Gastrocnemius medialis (tissue), 4 donors: ENCODE measurements around the gene CCDC9B. TPM values are rescaled to one million over a fixed set of nuclear protein-coding genes. Genes with fewer than 3 reads are reported as not detected.

Experiments
- ATAC-seq, 2 donors: fragments of 150-250 bp; one replicate each; pipeline ENCODE4 v1.9.1; 2016
- DNase-seq, 2 donors: peaks; one replicate each; pipeline ENCODE4 v3.0.0-alpha.2; 2019
- H3K27ac ChIP-seq, 4 donors: fragments of 200-600 bp; sonication (generic); 1 replicate in 1 of 4; 2 replicates in 3 of 4; pipeline ENCODE4 v1.5.1; 2016 to 2018; ENCODE audit warnings: mild to moderate bottlenecking in 2 of 4, moderate library complexity in 1 of 4
- H3K27me3 ChIP-seq, 3 donors: fragments of 200-600 bp; sonication (generic) in 2 of 3; 1 replicate in 1 of 3; 2 replicates in 2 of 3; pipeline versions ENCODE4 v1.5.1 to v1.6.0; 2016 to 2019; ENCODE audit warnings: mild to moderate bottlenecking in 1 of 3, moderate library complexity in 1 of 3
- H3K36me3 ChIP-seq, 2 donors: fragments of 200-600 bp; sonication (generic) in 1 of 2; one replicate each; pipeline ENCODE4 v1.5.1; 2017 to 2018
- H3K4me1 ChIP-seq, 2 donors: fragments of 200-600 bp; sonication (generic) in 1 of 2; one replicate each; pipeline ENCODE4 v1.5.1; 2016 to 2017; ENCODE audit warnings: mild to moderate bottlenecking in 2 of 2
- H3K4me3 ChIP-seq, 4 donors: fragments of 200-600 bp; sonication (generic) in 3 of 4; 1 replicate in 1 of 4; 2 replicates in 3 of 4; pipeline ENCODE4 v1.5.1; 2016 to 2019; ENCODE audit warnings: mild to moderate bottlenecking in 2 of 4
- H3K9me3 ChIP-seq, 3 donors: fragments of 200-600 bp; sonication (generic) in 2 of 3; 1 replicate in 1 of 3; 2 replicates in 2 of 3; pipeline ENCODE4 v1.5.1; 2016 to 2019
- POLR2A ChIP-seq, 2 donors: fragments of 450-650 bp; IDR thresholded peaks; one replicate each; pipeline ENCODE4 v1.6.1; 2017; ENCODE audit warnings: antibody characterized with exemption in 2 of 2, mild to moderate bottlenecking in 2 of 2, moderate library complexity in 2 of 2
- in situ Hi-C, 4 donors: fragments of 200-750 bp; cut with MboI; loops; one replicate each; pipeline versions ENCODE4 v1.15.0 to v1.8.0; 2017; ENCODE audit warnings: low sequenced_read_pairs in 4 of 4
- intact Hi-C: fragments of 100-400 bp; cut with DNase I; formaldehyde crosslinking; loops from one replicate; pipeline ENCODE4 v1.15.1; 2023; ENCODE audit warnings: low total_unique reads
- total RNA-seq, 4 donors: library from RNA; depleted of rRNA; stranded (reverse); fragments of >200 nt; gene quantifications; one replicate each; pipeline versions ENCODE4 v1.1.0 to v1.2.3, GENCODE V29; 2016
- TF ChIP-seq, protein P1 (sequence below), 5 experiments: fragments of 450-650 bp in 3 of 5; fragments of 200-600 bp in 2 of 5; sonication (generic) in 2 of 5; IDR thresholded peaks in 4 of 5; conservative IDR thresholded peaks in 1 of 5; 1 replicate in 4 of 5; 2 replicates in 1 of 5; pipeline ENCODE4 v1.5.1; 2016 to 2019; ENCODE audit warnings: antibody characterized with exemption in 5 of 5, mild to moderate bottlenecking in 3 of 5, moderate library complexity in 3 of 5

Gene CCDC9B
- total RNA-seq, 4 donors from 2014 or later = 14.4 to 55.1 (median 20.5) TPM

DNA sequence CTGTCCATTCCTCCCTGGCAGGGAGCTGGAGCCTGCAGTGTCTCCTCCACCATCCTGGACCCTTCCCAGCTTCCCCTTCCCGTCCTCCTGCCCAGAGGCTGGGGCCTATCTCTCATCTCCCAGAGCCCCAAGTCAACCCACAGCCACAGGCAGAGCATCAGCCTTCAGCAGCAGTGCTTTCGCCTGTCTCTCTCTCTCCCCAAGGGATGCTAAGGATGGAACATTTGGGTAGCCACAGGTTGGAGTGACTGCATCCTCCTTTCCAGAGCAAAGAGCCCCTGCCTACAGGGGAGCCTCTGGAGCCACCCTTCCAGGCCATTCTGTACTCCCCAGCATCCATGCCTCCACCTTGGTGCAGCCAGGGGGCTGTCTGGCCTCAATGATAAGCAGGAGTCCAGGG lies 37.2 kb downstream of the CCDC9B start:
- DNase-seq (no peak), ATAC-seq (no peak)
- intact Hi-C loops = no loop called here
- Histone ChIP-seq H3K27me3 (peaks cover 0 to 4% (median 0%) of the 10 kb centered on the region in 3 donors), H3K9me3 (no peaks in the 10 kb centered on the region), H3K4me3 (no peak overlapping the region), H3K27ac (no peak overlapping the region), H3K4me1 (no peaks in the 10 kb centered on the region), H3K36me3 (no peaks in the 10 kb centered on the region)
- TF ChIP-seq POLR2A (IDR thresholded peaks at IDR 0.05) = no peak
- TF ChIP-seq, protein P1, sequence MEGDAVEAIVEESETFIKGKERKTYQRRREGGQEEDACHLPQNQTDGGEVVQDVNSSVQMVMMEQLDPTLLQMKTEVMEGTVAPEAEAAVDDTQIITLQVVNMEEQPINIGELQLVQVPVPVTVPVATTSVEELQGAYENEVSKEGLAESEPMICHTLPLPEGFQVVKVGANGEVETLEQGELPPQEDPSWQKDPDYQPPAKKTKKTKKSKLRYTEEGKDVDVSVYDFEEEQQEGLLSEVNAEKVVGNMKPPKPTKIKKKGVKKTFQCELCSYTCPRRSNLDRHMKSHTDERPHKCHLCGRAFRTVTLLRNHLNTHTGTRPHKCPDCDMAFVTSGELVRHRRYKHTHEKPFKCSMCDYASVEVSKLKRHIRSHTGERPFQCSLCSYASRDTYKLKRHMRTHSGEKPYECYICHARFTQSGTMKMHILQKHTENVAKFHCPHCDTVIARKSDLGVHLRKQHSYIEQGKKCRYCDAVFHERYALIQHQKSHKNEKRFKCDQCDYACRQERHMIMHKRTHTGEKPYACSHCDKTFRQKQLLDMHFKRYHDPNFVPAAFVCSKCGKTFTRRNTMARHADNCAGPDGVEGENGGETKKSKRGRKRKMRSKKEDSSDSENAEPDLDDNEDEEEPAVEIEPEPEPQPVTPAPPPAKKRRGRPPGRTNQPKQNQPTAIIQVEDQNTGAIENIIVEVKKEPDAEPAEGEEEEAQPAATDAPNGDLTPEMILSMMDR (IDR thresholded peaks at IDR 0.05 in 4 of 5, conservative IDR thresholded peaks at IDR 0.05 in 1 of 5) = no peak
- in situ Hi-C loops = no loop called here

DNA sequence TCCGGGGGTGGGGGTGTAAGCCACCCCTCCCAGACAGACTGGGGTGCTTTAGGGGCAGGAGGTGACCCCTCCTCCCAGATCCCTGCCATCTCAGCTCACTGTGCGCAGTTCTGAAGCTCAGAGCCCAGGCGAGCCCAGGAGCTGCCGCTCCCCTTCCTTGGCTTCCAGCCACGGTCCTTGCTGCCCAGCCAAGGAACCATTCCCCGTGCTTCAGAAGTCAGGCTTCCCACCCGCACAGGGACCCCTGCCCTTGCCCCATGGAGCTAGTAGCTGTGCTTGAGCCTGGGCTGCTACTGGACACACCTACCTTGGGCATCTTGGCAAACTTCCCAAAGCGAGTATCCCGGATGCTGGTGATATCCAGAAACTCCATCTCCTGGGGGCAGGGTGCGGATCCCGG lies 37.8 kb downstream of the CCDC9B start:
- H3K27me3 ChIP-seq = peaks cover 0 to 4% (median 0%) of the 10 kb centered on the region in 3 donors
- H3K4me3 ChIP-seq = no peak overlapping the region
- H3K36me3 ChIP-seq = no peaks in the 10 kb centered on the region
- no peaks in the 10 kb centered on the region for H3K9me3 ChIP-seq
- TF ChIP-seq POLR2A (IDR thresholded peaks at IDR 0.05) = no peak
- TF ChIP-seq, protein P1 (IDR thresholded peaks at IDR 0.05 in 4 of 5, conservative IDR thresholded peaks at IDR 0.05 in 1 of 5) = no peak
- DNase-seq (no peak), ATAC-seq (no peak)
- no peaks in the 10 kb centered on the region for H3K4me1 ChIP-seq
- no peak overlapping the region for H3K27ac ChIP-seq
- in situ Hi-C loops = no loop called here
- intact Hi-C loops = no loop called here

DNA sequence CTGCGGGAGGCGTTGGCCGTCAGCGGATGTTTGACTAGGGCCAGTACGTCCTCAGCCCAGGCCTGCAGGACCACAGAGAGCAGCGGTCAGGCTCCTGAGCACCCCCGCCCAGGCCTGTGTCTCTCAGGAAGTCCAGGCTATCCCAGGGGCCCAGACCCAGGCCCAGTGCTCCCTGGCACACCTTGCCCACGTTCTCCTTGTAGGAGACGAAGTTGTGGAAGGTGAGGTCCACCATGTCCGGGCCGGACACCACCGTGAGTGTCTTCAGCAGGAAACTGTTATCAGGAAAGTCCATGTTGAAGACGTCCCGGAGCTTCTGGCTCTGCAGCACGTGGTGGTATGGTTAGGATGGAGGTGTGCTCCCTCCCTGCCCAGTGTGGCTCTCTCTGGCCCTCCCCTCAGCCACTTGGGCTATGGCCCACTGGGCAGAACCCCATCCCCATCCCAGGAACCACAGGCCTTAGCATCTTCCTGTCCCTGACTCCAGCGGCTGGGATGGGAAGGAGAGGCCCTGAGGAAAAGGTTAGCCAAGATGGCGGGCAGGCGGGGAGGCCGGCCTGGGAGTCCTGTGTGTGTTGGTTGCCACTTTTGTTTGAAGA lies 38.4 kb downstream of the CCDC9B start:
- no peak overlapping the region for H3K27ac ChIP-seq
- ATAC-seq (no peak), DNase-seq (no peak)
- H3K4me3 ChIP-seq = no peak overlapping the region
- no peaks in the 10 kb centered on the region for H3K36me3 ChIP-seq
- in situ Hi-C loops (no loop called here), intact Hi-C loops (no loop called here)
- H3K4me1 ChIP-seq = no peaks in the 10 kb centered on the region
- peaks cover 0 to 4% (median 0%) of the 10 kb centered on the region in 3 donors for H3K27me3 ChIP-seq
- H3K9me3 ChIP-seq = no peaks in the 10 kb centered on the region
- TF ChIP-seq, protein P1 (IDR thresholded peaks at IDR 0.05 in 4 of 5, conservative IDR thresholded peaks at IDR 0.05 in 1 of 5) = no peak
- TF ChIP-seq POLR2A (IDR thresholded peaks at IDR 0.05) = no peak

- no peak for TF ChIP-seq POLR2A (IDR thresholded peaks at IDR 0.05)
- peaks cover 0 to 4% (median 0%) of the 10 kb centered on the region in 3 donors for H3K27me3 ChIP-seq
- no peaks in the 10 kb centered on the region for H3K36me3 ChIP-seq
- DNase-seq = no peak
- H3K4me3 ChIP-seq = no peak overlapping the region
- H3K4me1 ChIP-seq = no peaks in the 10 kb centered on the region
- ATAC-seq = no peak
- no peak overlapping the region for H3K27ac ChIP-seq
- intact Hi-C loops (no loop called here), in situ Hi-C loops (no loop called here)
- no peaks in the 10 kb centered on the region for H3K9me3 ChIP-seq
Observed at GRCh38 chr15:40301467-40302179, 39.1 kb downstream of the CCDC9B start.

GRCh38 chr15:40300771-40301170 lies 40.0 kb downstream of the CCDC9B start:
- H3K9me3 ChIP-seq = no peaks in the 10 kb centered on the region
- H3K4me1 ChIP-seq = no peaks in the 10 kb centered on the region
- in situ Hi-C loops (no loop called here), intact Hi-C loops (no loop called here)
- no peak overlapping the region for H3K4me3 ChIP-seq
- no peaks in the 10 kb centered on the region for H3K36me3 ChIP-seq
- peaks cover 0 to 4% (median 0%) of the 10 kb centered on the region in 3 donors for H3K27me3 ChIP-seq
- no peak overlapping the region for H3K27ac ChIP-seq
- TF ChIP-seq, protein P1 (IDR thresholded peaks at IDR 0.05 in 4 of 5, conservative IDR thresholded peaks at IDR 0.05 in 1 of 5) = no peak
- TF ChIP-seq POLR2A (IDR thresholded peaks at IDR 0.05) = no peak
- ATAC-seq (no peak), DNase-seq (no peak)
